Colonic mucosa (tissue), 4 donors: ENCODE results near the gene PAMR1. TPM values are rescaled to one million over a fixed set of nuclear protein-coding genes. Genes with fewer than 3 reads are reported as not detected.

Experiments used
- DNase-seq: peaks from one replicate; pipeline ENCODE4 v3.0.0-alpha.2; 2020
- H3K27ac ChIP-seq: fragments of 200-600 bp; one replicate; pipeline ENCODE4 v1.8.0; 2021
- H3K27me3 ChIP-seq: fragments of 200-600 bp; one replicate; pipeline ENCODE4 v1.8.0; 2021
- H3K36me3 ChIP-seq: fragments of 200-600 bp; one replicate; pipeline ENCODE4 v1.8.0; 2021
- H3K4me1 ChIP-seq: fragments of 200-600 bp; one replicate; pipeline ENCODE4 v1.8.0; 2021; ENCODE audit warnings: mild to moderate bottlenecking
- H3K4me3 ChIP-seq: fragments of 200-600 bp; one replicate; pipeline ENCODE4 v1.8.0; 2021
- H3K9ac ChIP-seq, 2 donors: one replicate each; pipeline ENCODE4 v1.7.0; 2013; ENCODE audit warnings: control low read depth in 2 of 2, low read depth in 2 of 2, low read length in 2 of 2
- H3K9me3 ChIP-seq: fragments of 200-600 bp; one replicate; pipeline ENCODE4 v1.8.0; 2021
- CTCF ChIP-seq: fragments of 200-600 bp; IDR thresholded peaks from one replicate; pipeline ENCODE4 v1.8.0; 2022; ENCODE audit warnings: antibody characterized with exemption, mild to moderate bottlenecking
- intact Hi-C: fragments of 100-400 bp; cut with DNase I; formaldehyde crosslinking; loops from one replicate; pipeline ENCODE4 v1.14.1; 2022
- total RNA-seq, 2 donors: library from RNA; stranded (reverse); fragmentation: NEBNext Ultra II Directional in 1 of 2; extraction: Animal tissue kit (Norgen Biotek cat#: 25700) in 1 of 2; gene quantifications; one replicate each; pipeline ENCODE4 v1.2.1, GENCODE V29; 2021
- donor health status: healthy.
- donor health status: DM: no; HTN: no; CAD: no.
- donor health status: DM: no; HTN: no; CAD: no.

Gene PAMR1
- total RNA-seq, result 1 to 10 TPM; 1.5 to 4.7 TPM

DNA sequence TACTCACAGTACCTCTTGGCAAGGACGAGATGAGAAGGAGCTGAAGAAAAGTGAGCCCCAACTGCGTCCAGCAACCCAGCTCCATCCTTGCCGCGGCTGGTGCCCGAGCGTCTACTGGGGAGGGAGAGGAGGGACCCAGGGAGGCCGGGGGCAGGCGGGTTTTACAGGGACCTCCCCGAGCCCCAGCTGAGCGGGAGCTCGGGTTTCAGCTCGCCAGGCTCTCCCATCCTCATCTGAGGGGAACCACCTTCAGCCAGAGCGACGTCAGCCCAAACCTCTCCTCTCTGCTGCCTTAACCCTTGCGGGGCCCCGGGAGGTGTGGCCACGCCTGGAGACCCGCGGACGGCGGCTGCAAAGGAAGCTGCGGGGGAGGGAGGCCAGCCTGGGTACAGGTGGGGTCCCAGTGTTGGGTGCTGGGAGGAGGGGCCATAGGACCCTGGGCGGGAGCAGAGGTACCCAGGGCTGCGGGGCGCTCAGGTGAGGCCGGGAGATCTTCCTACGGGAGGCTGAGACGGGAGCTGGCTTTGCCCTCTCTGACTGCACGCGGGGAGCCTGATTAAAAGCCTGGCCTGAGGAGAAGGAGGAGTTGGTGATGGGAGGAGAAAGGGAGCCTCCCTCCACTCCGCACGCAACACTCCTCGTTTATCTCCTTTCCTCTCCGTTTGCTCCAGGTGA lies at the start of gene PAMR1:
TSS of gene PAMR1 (minus strand) at position 116 of the 675 bp plus-strand sequence. CDS start at position 85, 31 bp downstream.
- no peaks in the 10 kb centered on the region for H3K36me3 ChIP-seq
- H3K27ac ChIP-seq, result no peak within 1 kb of the TSS
- peak within 1 kb of the TSS; percentile 14 to 24 for H3K9ac ChIP-seq
- peaks cover 11% of the 10 kb centered on the region for H3K27me3 ChIP-seq
- no peaks in the 10 kb centered on the region for H3K4me1 ChIP-seq
- H3K9me3 ChIP-seq, result no peaks in the 10 kb centered on the region
- intact Hi-C loops, result no loop called here
- no peak for TF ChIP-seq CTCF
- peak; percentile 32 for DNase-seq
- H3K4me3 ChIP-seq, result peak within 1 kb of the TSS; percentile 0

DNA sequence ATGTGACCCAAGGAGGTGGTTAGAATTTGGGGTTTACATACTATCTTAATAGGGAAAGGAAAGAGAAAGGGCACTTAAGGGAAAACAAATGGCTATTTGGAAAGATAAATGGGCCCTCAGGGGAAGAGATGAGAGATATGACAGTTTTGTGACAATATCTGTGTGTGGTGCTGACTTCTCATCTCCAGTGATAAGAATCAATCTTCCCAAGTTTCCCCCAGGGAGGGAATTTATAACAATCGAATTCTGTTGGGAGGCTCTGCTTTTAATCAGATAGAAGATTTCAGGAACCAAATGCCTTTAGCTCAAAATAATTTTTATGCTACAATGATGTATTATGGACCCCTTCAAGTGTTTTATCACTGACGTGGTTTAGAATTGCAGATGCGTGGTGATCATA lies 46.3 kb upstream of the PAMR1 start:
- DNase-seq, result no peak
- no peak for TF ChIP-seq CTCF
- H3K4me1 ChIP-seq, result no peaks in the 10 kb centered on the region
- H3K36me3 ChIP-seq, result no peaks in the 10 kb centered on the region
- intact Hi-C loops, result no loop called here
- no peaks in the 10 kb centered on the region for H3K27me3 ChIP-seq
- no peaks in the 10 kb centered on the region for H3K9me3 ChIP-seq
- H3K4me3 ChIP-seq, result no peak overlapping the region
- H3K27ac ChIP-seq, result no peak overlapping the region
- no peak overlapping the region for H3K9ac ChIP-seq

DNA sequence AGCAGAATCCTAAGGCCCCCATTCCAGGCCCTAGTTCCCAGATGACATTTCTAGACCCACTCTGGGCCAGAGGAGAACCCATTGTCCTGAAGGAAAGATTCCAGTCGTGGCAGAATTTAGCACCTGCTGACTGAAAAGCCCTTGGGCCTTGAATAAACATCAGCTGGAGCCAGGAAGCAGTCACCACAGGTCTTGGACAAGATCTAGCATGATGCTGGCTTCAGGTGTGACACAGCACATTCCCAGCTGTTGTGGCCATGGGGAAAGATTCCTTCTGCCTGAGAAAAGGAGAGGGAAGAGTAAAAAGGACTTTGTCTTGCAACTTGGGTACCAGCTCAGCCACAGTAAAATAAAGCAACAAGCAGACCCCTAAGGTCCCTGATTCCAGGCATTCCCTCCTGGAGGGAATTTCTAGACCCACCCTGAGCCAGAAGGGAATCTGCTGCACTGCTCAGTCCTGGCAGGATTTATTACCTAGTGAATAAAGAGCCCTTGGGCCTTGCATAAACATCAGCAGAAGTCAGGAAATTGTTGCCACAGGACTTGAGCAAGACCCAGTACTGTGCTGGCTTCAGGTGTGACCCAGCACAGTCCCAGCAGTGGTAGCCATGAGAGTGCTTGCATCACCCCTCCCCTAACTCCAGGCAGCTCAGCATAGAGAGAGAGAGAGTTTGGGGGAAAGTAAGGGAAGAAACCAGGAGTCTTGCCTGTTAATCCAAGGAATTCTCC lies 42.5 kb upstream of the PAMR1 start:
- H3K27ac ChIP-seq, result no peak overlapping the region
- H3K9me3 ChIP-seq, result no peaks in the 10 kb centered on the region
- H3K4me1 ChIP-seq, result no peaks in the 10 kb centered on the region
- intact Hi-C loops, result no loop called here
- DNase-seq, result no peak
- H3K36me3 ChIP-seq, result no peaks in the 10 kb centered on the region
- H3K4me3 ChIP-seq, result no peak overlapping the region
- no peak overlapping the region for H3K9ac ChIP-seq
- no peaks in the 10 kb centered on the region for H3K27me3 ChIP-seq
- no peak for TF ChIP-seq CTCF

GRCh38 chr11:35566885-35567284 lies 41.5 kb upstream of the PAMR1 start:
- Histone ChIP-seq H3K36me3 (no peaks in the 10 kb centered on the region), H3K4me3 (no peak overlapping the region), H3K9me3 (no peaks in the 10 kb centered on the region), H3K27ac (no peak overlapping the region), H3K9ac (no peak overlapping the region), H3K4me1 (no peaks in the 10 kb centered on the region), H3K27me3 (no peaks in the 10 kb centered on the region)
- no peak for DNase-seq
- intact Hi-C loops, result no loop called here
- TF ChIP-seq CTCF, result no peak

DNA sequence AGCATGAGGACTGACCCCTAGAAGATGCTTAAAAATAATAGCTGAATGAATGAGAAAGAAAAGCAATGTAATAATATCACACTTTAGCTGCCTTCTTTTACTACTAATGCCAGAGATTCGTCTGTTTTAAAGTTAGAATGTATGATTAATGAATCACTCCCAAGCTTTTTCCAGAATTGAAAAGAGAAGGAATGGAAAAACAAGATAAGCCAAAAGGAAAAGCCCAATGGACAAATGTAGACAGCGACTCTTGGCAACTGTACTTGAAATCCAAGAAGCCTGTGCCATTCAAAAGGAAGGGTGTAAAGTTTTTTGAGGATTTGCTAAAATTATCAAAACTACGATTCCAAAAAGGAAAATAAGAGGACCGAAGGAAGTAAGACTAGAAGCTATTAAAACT lies 40.8 kb upstream of the PAMR1 start:
- Histone ChIP-seq H3K9ac (no peak overlapping the region), H3K9me3 (no peaks in the 10 kb centered on the region), H3K27ac (no peak overlapping the region), H3K36me3 (no peaks in the 10 kb centered on the region), H3K27me3 (no peaks in the 10 kb centered on the region), H3K4me1 (no peaks in the 10 kb centered on the region), H3K4me3 (no peak overlapping the region)
- TF ChIP-seq CTCF, result no peak
- DNase-seq, result no peak
- intact Hi-C loops, result no loop called here
